ENCODE data around the gene RCOR1.

RCOR1 gene

GRCh38 chr14:102608064-102608446, 15.6 kb downstream of the RCOR1 start:
- Histone ChIP-seq H3K4me1 (ENCODE audit: insufficient read depth, low read length, severe bottlenecking) (peaks cover 78% of the 10 kb centered on the region), H3K4me3 (ENCODE audit: low read depth, low read length, poor library complexity, severe bottlenecking) (no peak overlapping the region), H3K9me2 (ENCODE audit: low read depth, low read length) (no peaks in the 10 kb centered on the region), H3K4me2 (ENCODE audit: low read length) (peak overlapping the region; percentile 30; the same call in 1 of the 2 replicates), H4K20me1 (ENCODE audit: insufficient read depth, low read length) (no peaks in the 10 kb centered on the region), H3K36me3 (ENCODE audit: insufficient read depth, low read length) (no peaks in the 10 kb centered on the region), H3F3A (ENCODE audit: insufficient read depth, low read length) (no peaks in the 10 kb centered on the region), H2AFZ (ENCODE audit: low read length) (no peak overlapping the region), H3K9ac (ENCODE audit: low read length) (no peak overlapping the region), H3K27ac (ENCODE audit: low read depth, low read length, poor library complexity, severe bottlenecking) (peak overlapping the region; percentile 69), H3K27me3 (ENCODE audit: insufficient read depth, low read length) (no peaks in the 10 kb centered on the region), H3K9me3 (ENCODE audit: low read length) (no peaks in the 10 kb centered on the region), H3K79me2 (ENCODE audit: insufficient read depth, low read length) (peaks cover 60% of the 10 kb centered on the region)
- TF ChIP-seq EZH2 (IDR thresholded peaks at IDR 0.05; ENCODE audit: borderline replicate concordance, low read length) = no peak
- no peak for TF ChIP-seq CTCF (IDR thresholded peaks at IDR 0.05; ENCODE audit: low read length)

GRCh38 chr14:102610968-102611811, 18.7 kb downstream of the RCOR1 start:
- H3K9ac ChIP-seq (ENCODE audit: low read length) = no peak overlapping the region
- no peaks in the 10 kb centered on the region for H3K36me3 ChIP-seq (ENCODE audit: insufficient read depth, low read length)
- peaks cover 41% of the 10 kb centered on the region for H3K79me2 ChIP-seq (ENCODE audit: insufficient read depth, low read length)
- H4K20me1 ChIP-seq (ENCODE audit: insufficient read depth, low read length) = no peaks in the 10 kb centered on the region
- H3F3A ChIP-seq (ENCODE audit: insufficient read depth, low read length) = no peaks in the 10 kb centered on the region
- no peak for TF ChIP-seq EZH2 (IDR thresholded peaks at IDR 0.05; ENCODE audit: borderline replicate concordance, low read length)
- no peak for TF ChIP-seq CTCF (IDR thresholded peaks at IDR 0.05; ENCODE audit: low read length)
- no peaks in the 10 kb centered on the region for H3K9me3 ChIP-seq (ENCODE audit: low read length)
- H3K9me2 ChIP-seq (ENCODE audit: low read depth, low read length) = no peaks in the 10 kb centered on the region
- H2AFZ ChIP-seq (ENCODE audit: low read length) = no peak overlapping the region
- no peak overlapping the region for H3K4me3 ChIP-seq (ENCODE audit: low read depth, low read length, poor library complexity, severe bottlenecking)
- H3K4me2 ChIP-seq (ENCODE audit: low read length) = peak overlapping the region; percentile 32; the same call in 1 of the 2 replicates
- H3K27me3 ChIP-seq (ENCODE audit: insufficient read depth, low read length) = no peaks in the 10 kb centered on the region
- peaks cover 53% of the 10 kb centered on the region for H3K4me1 ChIP-seq (ENCODE audit: insufficient read depth, low read length, severe bottlenecking)
- peak overlapping the region; percentile 84 for H3K27ac ChIP-seq (ENCODE audit: low read depth, low read length, poor library complexity, severe bottlenecking)

- H3K79me2 ChIP-seq (ENCODE audit: insufficient read depth, low read length) = peaks cover 41% of the 10 kb centered on the region
- no peak overlapping the region for H3K4me3 ChIP-seq (ENCODE audit: low read depth, low read length, poor library complexity, severe bottlenecking)
- no peaks in the 10 kb centered on the region for H3K9me2 ChIP-seq (ENCODE audit: low read depth, low read length)
- H3K9me3 ChIP-seq (ENCODE audit: low read length) = no peaks in the 10 kb centered on the region
- no peak overlapping the region for H3K9ac ChIP-seq (ENCODE audit: low read length)
- no peaks in the 10 kb centered on the region for H4K20me1 ChIP-seq (ENCODE audit: insufficient read depth, low read length)
- H3K27ac ChIP-seq (ENCODE audit: low read depth, low read length, poor library complexity, severe bottlenecking) = no peak overlapping the region
- 0 out of 2 replicates have a peak, but pooled peaks cover 3% of the 10 kb centered on the region for H3K36me3 ChIP-seq (ENCODE audit: insufficient read depth, low read length)
- no peak overlapping the region for H3K4me2 ChIP-seq (ENCODE audit: low read length)
- H2AFZ ChIP-seq (ENCODE audit: low read length) = no peak overlapping the region
- no peaks in the 10 kb centered on the region for H3K27me3 ChIP-seq (ENCODE audit: insufficient read depth, low read length)
- no peak for TF ChIP-seq EZH2 (IDR thresholded peaks at IDR 0.05; ENCODE audit: borderline replicate concordance, low read length)
- TF ChIP-seq CTCF (IDR thresholded peaks at IDR 0.05; ENCODE audit: low read length) = no peak
- H3K4me1 ChIP-seq (ENCODE audit: insufficient read depth, low read length, severe bottlenecking) = peaks cover 14% of the 10 kb centered on the region
- H3F3A ChIP-seq (ENCODE audit: insufficient read depth, low read length) = no peaks in the 10 kb centered on the region
Observed at GRCh38 chr14:102616318-102616717, 23.9 kb downstream of the RCOR1 start.

Data from OCI-LY1 (cell line).